ENCODE data around the gene AP1S3.

Gene AP1S3

DNA sequence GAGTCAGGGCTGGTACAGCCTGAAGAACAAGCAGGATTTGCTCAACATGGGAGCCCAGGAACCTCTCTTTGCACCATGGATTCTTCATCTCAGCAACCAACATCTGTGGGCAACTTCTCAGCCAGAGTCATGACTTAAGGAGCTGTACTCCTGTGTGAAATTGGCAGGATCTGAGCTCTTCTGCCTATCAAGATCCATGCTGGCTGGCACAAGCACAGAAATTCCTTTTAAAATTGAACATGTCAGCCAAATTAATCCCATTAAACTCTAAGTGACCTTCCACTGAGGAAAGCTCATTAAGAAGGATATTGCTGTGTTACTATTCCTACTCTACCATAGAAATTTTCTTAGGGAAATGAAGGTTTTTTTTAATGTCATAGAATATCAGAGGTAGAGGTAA is 124.7 kb downstream of the AP1S3 start:
- no peak for DNase-seq

DNA sequence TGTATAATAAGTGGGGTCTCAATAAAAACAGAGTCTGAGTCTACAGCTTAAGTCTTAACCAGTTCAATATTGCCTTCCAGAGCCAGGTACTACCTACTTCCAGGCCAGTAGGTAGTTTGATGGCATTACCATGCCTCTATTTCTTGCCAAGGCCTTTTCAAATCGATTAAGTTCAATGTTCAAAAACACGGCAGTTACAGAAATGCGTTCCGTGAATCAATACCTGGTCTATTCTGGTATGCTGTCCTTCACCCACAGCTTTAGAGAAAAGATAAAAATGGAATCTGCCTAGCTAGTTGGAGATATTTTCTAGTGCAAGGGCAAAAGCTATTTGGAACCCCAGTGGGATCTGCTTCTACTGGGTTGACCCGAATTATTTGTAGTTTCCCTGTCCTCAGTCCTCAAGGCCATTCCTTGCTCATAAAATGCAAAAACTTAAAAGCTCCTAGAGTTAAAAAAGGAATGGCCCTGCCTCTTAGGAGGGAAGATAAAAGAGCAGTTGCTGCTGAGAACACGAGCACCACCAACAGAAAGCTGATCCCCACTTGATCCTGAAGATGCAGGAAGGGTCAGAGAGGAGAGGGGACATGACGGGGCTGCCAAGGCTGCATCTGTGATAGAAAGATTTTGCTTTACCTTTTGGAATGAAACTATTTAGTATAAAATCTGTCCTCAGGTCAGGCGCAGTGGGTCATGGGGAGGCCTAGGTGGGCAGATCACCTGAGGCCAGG is 125.6 kb downstream of the AP1S3 start:
- DNase-seq, result no peak
